ENCODE results near the gene FAN1.

DNA sequence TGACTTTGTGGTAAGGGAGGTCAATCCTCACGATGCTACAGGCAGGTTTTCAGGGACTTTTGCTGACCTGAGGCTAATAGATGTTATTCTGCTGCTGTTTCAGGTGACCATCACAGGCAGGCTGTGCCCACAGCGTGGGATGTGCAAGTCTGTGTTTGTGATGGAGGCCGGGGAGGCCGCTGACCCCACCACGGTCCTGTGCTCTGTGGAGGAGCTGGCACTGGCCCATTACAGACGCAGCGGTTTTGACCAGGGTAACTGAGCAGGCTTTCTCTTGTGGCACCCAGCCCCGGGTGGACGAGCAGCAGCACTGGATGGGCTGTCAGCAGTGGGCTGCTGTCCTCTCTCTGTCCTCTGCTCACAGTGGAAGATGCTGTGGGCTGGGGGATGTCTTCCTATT is 22.0 kb downstream of the FAN1 start:
- TF ChIP-seq, protein P1, sequence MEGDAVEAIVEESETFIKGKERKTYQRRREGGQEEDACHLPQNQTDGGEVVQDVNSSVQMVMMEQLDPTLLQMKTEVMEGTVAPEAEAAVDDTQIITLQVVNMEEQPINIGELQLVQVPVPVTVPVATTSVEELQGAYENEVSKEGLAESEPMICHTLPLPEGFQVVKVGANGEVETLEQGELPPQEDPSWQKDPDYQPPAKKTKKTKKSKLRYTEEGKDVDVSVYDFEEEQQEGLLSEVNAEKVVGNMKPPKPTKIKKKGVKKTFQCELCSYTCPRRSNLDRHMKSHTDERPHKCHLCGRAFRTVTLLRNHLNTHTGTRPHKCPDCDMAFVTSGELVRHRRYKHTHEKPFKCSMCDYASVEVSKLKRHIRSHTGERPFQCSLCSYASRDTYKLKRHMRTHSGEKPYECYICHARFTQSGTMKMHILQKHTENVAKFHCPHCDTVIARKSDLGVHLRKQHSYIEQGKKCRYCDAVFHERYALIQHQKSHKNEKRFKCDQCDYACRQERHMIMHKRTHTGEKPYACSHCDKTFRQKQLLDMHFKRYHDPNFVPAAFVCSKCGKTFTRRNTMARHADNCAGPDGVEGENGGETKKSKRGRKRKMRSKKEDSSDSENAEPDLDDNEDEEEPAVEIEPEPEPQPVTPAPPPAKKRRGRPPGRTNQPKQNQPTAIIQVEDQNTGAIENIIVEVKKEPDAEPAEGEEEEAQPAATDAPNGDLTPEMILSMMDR (IDR thresholded peaks at IDR 0.05) = no peak
- TF ChIP-seq POLR2AphosphoS5 (IDR thresholded peaks at IDR 0.05) (no peak), POLR2A (IDR thresholded peaks at IDR 0.05) (no peak)
